SK-N-SH treated with all-trans-retinoic acid at 6 μM for 48 hours (cell line): ENCODE measurements around the gene DYNC1I1.

Experiments used
- ARNTL ChIP-seq: fragments of 450-650 bp; formaldehyde crosslinking; IDR thresholded peaks from 2 replicates; pipeline ENCODE4 v1.5.0; 2020; ENCODE audit warnings: low read depth, mild to moderate bottlenecking, moderate library complexity, borderline replicate concordance
- CSDC2 ChIP-seq: fragments of 250-450 bp; sonication (Bioruptor Pico); IDR thresholded peaks from 2 replicates; pipeline ENCODE4 v1.5.0; 2020; ENCODE audit warnings: mild to moderate bottlenecking, moderate library complexity
- ESRRG ChIP-seq: fragments of 250-450 bp; sonication (Bioruptor Pico); IDR thresholded peaks from 2 replicates; pipeline ENCODE4 v1.6.1; 2021; ENCODE audit warnings: mild to moderate bottlenecking
- ISL1 ChIP-seq: fragments of 250-450 bp; sonication (Bioruptor Pico); IDR thresholded peaks from 2 replicates; pipeline ENCODE4 v2.1.2; 2022; ENCODE audit warnings: mild to moderate bottlenecking, moderate library complexity
- TCF4 ChIP-seq: fragments of 250-450 bp; sonication (Bioruptor Pico); IDR thresholded peaks from 2 replicates; pipeline ENCODE4 v1.8.0; 2021; ENCODE audit warnings: mild to moderate bottlenecking, moderate library complexity, borderline replicate concordance
- ZFP3 ChIP-seq: fragments of 250-450 bp; sonication (Bioruptor Pico); IDR thresholded peaks from 2 replicates; pipeline ENCODE4 v1.5.0; 2020; ENCODE audit warnings: mild to moderate bottlenecking, moderate library complexity
- ZFP30 ChIP-seq: fragments of 450-650 bp; formaldehyde crosslinking; IDR thresholded peaks from 2 replicates; pipeline ENCODE4 v1.5.0; 2022; ENCODE audit warnings: mild to moderate bottlenecking, moderate library complexity
- ZNF70 ChIP-seq: fragments of 450-650 bp; formaldehyde crosslinking; IDR thresholded peaks from 2 replicates; pipeline ENCODE4 v1.5.0; 2020; ENCODE audit warnings: mild to moderate bottlenecking, moderate library complexity
- TF ChIP-seq, protein P1 (sequence below): fragments of 250-450 bp; sonication (Bioruptor Pico); IDR thresholded peaks from 2 replicates; pipeline ENCODE4 v1.5.1; 2020; ENCODE audit warnings: low read depth, mild to moderate bottlenecking, moderate library complexity
- TF ChIP-seq, protein P2 (sequence below): fragments of 250-450 bp; sonication (Bioruptor Pico); IDR thresholded peaks from 2 replicates; pipeline ENCODE4 v1.5.1; 2021; ENCODE audit warnings: mild to moderate bottlenecking, moderate library complexity
- TF ChIP-seq, protein P3 (sequence below): fragments of 250-450 bp; sonication (Bioruptor Pico); IDR thresholded peaks from 2 replicates; pipeline ENCODE4 v1.8.0; 2021; ENCODE audit warnings: low read depth, mild to moderate bottlenecking, moderate library complexity, borderline replicate concordance

DNA sequence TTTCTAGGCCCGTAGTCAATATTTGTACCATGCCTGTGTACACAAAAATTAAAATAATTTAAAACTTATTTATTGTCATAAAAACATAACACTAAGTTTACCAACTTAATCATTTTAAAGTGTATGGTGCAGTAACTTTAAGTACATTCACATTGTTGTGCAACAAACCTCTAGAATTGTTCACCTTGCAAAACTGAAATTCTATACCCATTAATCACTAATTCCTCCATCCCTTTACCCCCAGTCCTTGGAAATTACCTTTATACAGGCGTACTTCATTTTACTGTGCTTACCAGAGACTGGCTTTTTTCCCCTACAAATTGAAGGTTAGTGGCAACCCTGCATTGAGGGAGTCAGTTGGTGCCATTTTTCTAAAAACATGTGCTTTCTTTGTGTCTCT is 6.3 kb upstream of the DYNC1I1 start:
- TF ChIP-seq ESRRG (CRISPR knock-in tag), result no peak
- TF ChIP-seq, protein P1, sequence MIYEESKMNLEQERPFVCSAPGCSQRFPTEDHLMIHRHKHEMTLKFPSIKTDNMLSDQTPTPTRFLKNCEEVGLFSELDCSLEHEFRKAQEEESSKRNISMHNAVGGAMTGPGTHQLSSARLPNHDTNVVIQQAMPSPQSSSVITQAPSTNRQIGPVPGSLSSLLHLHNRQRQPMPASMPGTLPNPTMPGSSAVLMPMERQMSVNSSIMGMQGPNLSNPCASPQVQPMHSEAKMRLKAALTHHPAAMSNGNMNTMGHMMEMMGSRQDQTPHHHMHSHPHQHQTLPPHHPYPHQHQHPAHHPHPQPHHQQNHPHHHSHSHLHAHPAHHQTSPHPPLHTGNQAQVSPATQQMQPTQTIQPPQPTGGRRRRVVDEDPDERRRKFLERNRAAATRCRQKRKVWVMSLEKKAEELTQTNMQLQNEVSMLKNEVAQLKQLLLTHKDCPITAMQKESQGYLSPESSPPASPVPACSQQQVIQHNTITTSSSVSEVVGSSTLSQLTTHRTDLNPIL (CRISPR knock-in tag), result no peak
- no peak for TF ChIP-seq ZFP30 (CRISPR knock-in tag)
- TF ChIP-seq, protein P2, sequence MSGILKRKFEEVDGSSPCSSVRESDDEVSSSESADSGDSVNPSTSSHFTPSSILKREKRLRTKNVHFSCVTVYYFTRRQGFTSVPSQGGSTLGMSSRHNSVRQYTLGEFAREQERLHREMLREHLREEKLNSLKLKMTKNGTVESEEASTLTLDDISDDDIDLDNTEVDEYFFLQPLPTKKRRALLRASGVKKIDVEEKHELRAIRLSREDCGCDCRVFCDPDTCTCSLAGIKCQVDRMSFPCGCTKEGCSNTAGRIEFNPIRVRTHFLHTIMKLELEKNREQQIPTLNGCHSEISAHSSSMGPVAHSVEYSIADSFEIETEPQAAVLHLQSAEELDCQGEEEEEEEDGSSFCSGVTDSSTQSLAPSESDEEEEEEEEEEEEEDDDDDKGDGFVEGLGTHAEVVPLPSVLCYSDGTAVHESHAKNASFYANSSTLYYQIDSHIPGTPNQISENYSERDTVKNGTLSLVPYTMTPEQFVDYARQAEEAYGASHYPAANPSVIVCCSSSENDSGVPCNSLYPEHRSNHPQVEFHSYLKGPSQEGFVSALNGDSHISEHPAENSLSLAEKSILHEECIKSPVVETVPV, result no peak
- no peak for TF ChIP-seq ZFP3 (CRISPR knock-in tag)
- TF ChIP-seq TCF4 (CRISPR knock-in tag), result no peak
- TF ChIP-seq ISL1 (CRISPR knock-in tag), result no peak
- no peak for TF ChIP-seq ZNF70 (CRISPR knock-in tag)
- no peak for TF ChIP-seq CSDC2 (CRISPR knock-in tag)
- TF ChIP-seq ARNTL (CRISPR knock-in tag), result no peak
- TF ChIP-seq, protein P3, sequence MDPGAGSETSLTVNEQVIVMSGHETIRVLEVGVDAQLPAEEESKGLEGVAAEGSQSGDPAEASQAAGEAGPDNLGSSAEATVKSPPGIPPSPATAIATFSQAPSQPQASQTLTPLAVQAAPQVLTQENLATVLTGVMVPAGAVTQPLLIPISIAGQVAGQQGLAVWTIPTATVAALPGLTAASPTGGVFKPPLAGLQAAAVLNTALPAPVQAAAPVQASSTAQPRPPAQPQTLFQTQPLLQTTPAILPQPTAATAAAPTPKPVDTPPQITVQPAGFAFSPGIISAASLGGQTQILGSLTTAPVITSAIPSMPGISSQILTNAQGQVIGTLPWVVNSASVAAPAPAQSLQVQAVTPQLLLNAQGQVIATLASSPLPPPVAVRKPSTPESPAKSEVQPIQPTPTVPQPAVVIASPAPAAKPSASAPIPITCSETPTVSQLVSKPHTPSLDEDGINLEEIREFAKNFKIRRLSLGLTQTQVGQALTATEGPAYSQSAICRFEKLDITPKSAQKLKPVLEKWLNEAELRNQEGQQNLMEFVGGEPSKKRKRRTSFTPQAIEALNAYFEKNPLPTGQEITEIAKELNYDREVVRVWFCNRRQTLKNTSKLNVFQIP (CRISPR knock-in tag), result no peak
